Stimulated activated CD8-positive, alpha-beta memory T cell treated with anti-CD3 and anti-CD28 coated beads, Interleukin-7, amount 100 ng/mL, for 1 hour (primary cell): ENCODE results near the gene NINL.

Source experiments
- DNase-seq, 2 donors: peaks; one replicate each; pipeline ENCODE4 v3.0.0-alpha.2; 2020; ENCODE audit warnings: low read depth in 2 of 2

NINL gene

DNA sequence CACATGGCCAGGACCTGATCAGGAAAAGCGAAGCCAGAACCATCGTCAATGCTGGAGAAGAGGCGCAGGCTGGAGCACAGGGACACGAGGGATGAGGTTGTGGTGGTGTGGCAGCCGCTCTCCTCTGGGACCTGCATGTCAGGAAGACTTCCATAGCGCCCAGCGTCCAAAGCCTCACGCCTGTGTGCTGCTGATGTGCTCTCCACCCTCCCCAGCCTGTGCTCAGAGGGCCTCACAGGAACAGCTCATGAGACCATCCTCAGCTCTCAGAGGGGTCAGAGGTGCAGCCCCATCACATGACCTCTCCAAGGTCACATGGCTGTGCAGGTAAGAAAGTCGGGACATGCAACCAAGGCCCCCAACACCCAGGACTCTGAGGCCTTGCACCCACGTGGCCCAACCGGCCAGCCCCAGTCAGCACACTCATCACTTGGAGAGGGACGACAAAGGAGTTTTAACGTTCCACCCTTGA is 84.4 kb downstream of the NINL start:
- DNase-seq: no peak

DNA sequence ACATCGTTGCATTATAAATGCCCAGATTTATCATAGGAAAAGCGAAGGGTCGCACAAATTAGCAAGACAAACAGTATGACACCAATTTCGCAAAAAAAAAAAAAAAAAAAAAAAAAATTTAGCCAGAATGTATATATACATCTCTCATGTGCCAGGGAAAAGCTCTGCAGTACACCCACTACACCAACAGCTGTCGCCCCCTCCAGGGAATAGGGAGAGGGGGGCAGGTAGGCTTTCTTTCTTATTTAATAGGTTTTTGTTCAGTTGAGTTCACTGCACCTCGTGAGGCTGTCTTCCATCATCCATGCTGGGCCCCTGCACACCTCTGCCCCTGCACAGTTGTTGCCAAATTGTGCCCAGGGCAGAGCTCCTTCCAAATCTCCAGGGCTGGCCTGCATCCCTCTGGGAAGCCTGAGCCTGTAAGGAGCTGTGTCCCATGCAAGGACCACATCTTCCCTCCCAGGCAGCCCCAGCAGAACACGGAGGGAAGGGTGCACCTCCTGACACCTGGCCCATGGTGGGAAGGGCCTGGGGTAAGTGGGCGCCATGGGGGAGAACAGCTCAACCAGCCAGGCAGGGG is 85.4 kb downstream of the NINL start:
- DNase-seq: no peak

DNA sequence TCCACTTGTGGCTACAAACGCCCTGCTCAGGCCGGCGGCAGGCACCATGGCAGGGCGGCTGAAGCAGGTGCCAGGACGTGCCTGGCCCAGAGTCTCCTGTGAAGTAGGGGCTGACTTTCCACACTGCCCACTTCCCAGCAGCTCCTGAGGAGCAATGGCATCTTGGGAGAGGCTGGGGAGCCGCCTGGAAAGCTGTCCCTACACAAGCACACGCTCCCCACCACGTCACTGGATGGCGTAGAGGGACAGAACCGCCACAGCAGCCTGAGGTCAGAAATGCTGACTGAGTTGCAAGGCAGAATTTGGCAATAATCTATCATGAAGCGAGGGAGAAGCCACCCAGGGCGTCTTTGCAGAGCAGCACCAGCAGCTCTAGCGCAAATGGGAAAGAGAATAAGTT is 86.3 kb downstream of the NINL start:
- no peak for DNase-seq

DNA sequence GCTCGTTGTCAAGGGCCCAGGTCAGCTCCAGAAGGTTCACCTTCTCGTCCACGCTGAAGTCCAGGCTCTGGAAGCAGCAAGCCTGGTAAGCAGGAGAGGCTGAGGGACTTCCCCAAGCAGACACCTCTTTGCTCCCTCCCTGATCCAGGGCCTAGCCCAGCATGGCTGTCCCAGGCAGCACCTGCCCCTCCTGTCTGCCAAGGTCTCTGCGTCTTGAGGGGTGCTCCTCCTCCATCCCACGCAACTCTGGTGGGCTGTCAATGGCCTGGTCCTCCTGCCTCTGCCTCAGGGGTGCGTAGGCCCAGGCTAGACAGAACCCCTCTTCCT is 87.1 kb downstream of the NINL start:
- no peak for DNase-seq

DNA sequence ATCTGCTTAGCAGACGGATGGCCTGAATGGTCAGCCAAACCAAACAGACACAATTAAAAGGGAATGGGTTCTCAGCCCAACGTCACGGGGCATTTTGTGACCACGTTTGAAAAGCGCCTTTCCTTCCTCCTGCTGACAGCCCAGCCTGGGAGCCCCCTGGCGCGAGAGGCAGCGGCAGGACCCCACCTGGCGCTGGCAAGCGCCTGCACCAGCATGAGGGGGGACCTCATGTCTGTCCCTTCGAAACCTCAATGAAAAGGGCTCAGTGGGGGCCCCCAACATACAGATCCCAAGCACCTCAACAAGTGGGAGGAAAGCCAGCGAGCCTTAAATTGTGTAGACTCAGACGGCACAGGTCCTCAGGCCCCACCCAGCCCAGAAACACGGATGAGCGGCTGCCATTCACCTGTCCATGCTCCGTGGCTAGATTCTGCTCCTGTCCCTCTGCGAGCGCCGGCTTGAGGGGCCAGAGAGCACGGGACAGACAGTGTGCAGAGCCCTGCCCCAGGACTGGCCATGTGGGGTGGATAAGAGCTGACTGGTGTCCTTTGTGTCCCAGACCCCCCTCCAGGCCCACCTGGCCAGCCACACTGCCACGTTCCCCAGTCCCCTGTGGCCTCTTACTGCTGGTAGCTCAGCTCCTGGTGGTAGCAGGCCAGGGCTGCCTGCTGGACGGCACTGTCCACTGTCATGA is 87.6 kb downstream of the NINL start:
- DNase-seq: no peak

DNA sequence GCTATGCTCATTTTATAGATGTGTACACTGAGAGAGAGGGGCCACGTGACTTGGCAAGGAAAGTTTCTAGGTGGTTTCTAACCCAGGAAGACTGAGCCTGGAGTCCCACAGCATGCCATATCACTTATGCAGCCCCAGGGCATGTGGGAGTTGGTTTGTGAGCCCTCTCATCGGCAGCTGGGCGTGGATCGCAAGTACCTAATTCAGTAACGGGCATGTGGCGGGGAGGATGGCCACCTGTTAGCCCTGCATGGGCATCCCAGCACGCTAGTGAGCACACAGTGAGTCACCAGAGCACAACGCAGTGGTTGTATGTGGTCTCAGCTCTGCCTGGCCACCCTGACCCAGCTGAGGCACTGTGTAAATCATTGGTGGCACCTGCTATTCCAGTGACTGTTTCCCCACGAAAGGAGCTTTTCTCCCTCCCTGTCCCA is 88.3 kb downstream of the NINL start:
- DNase-seq: no peak

DNA sequence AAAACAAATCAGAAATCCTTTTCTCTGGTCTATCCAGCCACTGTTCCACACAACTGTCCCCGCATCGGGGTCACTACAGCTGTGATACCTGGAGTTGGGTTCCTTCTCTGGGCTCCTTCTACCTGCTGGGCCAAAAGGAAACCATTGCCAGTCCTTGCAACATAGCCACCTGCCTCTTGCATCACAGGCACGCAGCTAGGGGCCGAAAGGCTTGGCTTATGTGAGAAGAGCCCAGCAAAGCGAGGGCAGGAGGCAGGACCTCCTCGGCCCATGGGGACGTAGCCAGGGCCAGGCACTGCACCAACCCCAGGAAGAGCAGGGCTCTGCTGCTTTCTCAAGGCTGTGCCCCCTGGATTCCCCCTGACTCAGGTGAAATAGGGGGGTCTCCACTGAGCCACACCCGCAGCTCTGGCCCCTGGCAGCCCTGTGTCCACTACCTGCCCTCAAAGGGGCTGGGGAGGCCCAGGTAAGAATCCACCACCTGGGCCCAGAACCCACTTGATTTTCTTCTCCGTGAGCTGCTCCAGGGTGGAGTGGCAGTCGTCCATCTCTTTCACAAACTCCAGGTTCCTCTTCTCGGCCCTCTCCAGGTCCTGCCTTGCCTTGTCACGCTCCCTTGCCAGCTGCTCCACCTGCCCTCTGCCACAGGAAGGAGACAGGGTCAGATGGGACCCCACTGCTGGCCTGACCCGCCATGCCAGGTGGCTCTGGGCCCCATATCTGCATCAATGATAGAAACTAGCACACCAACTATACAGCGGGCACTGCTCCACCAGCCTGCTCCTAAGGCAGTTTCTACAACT is 89.0 kb downstream of the NINL start:
- no peak for DNase-seq

DNA sequence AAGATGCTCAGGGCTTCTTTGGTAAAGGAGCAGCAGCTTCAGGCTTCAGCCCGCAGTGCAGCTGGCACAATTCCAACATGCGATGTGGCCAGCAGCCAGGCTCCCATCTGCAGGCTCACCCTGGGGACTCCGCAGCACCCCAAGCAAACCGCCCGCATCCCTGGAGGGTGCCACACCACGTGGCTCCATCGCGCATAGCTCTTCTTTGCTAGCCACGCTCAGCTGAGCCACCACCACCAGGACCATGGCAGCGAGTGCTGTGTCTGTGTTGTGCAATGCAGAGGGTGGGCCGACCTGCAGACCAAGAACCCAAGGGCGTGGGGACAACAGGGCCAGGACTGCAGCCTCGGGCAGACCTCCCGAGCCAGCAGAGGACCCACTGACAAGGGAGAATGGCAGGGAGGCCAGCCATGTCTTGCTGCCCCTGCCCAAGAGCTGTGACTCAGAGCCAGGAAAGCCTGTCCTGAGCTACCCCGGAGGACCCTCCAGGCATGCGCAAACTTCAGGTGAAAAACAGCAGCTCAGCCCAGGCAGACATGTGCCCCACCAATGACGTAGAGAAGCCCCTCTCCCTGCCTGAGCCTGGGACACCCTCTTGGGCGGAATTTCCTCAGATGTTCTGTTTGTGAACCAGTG is 90.0 kb downstream of the NINL start:
- no peak for DNase-seq

DNA sequence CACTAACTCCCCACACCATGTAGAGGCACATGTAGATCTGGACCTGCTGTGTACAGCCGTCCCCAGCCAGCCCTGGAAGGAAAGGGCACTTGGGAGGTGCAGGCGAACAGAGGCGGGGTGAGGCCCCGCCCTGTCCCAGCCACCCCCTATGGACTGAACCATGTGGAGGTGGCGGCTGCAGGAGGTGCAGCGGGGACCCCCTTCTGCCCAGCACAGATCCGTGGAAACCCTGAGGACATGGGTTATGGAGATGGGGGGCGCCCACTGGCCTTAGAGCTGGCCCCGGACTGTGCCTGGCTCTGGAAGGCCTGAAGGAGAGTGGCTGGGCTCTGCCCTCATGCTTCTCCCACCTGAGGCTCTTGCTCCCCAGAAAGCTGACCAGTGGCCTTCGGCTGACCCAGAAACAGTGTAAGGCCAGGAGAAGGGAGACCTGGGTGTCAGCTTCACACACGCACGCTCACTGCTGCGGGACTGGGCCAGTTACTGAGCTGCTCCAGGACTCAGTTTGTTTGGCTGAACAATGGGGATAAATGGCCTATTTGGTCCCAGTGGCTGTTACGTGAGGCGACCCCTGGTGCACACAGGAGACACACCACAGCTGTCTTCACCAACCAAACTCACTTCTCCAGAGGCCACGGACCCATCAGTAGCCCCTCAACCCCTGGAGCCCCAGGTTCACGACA is 90.7 kb downstream of the NINL start:
- DNase-seq: no peak

DNA sequence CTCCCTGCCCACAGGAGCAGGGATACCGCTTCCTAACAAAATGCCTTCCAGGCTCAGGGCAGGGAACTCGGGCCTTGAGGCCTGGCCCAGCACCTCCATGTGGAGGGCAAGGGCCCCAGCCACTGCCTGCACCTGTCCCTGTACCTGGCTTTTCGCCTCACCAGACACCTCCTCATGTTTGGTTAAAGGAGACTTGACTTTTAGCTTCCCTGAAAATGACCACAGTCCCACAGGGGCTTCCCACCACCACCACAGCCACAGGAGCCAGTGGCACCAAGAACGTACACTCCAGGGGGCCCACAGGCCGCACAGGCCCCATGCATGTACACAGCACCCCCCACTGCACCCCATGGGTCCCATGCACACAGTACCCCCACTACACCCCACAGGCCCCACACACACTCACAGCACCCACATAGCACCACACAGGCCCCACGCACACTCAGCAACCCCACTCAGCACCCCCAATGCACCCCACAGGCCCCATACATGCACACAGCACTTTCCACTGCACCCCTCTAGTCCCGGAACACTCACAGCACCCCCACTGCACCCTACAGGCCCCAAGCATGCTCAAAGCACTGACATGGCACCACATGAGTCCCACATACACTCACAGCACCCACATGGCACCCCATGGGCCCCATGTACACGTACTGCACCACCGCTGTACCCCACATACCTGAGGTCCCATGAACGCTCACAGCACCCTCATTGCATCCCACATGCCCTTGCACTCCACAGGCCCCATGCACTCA is 91.4 kb downstream of the NINL start:
- DNase-seq: no peak

DNA sequence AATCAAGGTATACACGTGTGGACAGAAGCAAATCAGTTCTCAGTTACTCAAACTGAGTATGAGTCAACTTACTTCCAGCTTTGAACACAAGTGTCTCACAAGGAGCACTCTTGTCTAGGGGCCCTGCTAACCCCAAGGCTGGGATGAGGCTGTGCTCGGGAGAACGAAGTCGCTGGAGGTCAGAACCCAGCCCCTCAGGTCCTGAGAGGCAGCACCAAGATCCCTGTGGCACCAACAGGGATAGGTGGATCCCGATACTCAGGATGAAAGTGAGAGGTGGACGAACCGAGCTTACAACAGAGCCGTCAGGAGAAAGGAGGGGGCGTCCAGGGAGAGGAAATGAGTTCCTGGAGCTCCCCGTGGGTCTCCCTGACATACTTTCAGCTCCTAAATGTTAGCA is 92.2 kb downstream of the NINL start:
- DNase-seq: no peak

DNA sequence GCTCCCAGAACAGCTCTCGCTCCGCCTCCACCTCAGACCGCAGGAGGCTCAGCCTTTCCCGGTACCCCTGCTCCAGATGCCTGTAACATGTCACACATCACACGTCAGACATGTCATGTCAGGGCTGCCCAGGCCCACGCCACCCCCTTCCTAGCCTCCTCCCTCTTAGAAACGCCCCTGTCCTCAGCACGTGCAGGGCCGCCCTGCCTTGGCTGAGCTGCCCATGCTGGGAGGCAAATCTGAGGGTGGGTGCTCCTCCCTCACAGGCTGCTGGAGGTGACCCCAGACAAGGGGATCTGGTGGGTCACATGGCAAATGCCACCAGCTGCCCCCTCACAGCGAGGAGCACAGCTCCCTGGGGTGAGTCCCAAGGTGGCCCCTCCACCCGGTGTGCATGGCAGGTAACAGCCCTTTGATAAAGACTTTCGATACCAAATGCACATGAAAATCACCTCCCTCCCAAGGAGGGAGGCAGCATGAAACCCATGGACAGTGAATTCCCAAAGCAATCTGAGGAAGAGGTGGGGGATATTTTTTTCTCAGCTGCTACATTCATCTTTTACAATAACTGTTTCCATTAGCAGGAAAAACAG is 93.8 kb downstream of the NINL start:
- no peak for DNase-seq

DNA sequence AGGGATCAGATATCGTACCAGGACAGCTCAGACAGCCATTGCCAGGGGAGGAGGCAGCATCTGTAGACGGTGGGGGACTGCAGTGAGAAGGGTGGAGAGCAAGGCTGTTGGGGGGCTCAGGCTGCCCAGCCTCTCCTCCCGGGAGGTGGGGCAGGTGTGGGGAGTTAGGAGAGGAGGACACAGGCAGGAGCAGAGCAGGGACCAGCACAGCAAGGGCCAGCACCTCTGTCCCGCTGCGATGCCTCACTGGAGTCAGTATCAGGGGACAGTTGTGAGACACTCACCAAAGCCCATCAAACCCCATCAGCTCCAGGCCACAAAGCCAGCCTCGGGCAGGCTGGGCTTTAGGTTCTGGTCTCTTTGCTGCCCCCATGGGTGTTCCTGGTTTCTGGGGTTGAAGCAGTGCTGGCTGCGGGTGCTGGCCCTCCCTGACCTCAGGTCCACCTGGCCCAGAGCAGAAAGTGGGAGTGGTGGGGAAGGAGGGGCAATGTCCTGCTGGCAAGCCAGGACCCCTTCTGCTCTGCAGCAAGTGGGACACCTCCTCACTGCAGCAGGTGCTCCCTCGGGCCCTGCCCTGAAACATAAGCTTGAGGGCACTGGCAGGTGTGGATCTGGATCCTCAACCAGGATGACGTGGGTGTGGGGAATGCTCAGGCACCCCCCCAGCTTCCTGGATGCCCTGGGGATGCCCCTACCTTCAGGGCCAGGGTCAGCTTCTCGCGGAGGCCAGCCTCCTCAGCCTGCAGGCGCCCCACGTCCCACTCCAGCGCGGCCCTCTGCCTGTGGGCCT is 94.5 kb downstream of the NINL start:
- no peak for DNase-seq

DNA sequence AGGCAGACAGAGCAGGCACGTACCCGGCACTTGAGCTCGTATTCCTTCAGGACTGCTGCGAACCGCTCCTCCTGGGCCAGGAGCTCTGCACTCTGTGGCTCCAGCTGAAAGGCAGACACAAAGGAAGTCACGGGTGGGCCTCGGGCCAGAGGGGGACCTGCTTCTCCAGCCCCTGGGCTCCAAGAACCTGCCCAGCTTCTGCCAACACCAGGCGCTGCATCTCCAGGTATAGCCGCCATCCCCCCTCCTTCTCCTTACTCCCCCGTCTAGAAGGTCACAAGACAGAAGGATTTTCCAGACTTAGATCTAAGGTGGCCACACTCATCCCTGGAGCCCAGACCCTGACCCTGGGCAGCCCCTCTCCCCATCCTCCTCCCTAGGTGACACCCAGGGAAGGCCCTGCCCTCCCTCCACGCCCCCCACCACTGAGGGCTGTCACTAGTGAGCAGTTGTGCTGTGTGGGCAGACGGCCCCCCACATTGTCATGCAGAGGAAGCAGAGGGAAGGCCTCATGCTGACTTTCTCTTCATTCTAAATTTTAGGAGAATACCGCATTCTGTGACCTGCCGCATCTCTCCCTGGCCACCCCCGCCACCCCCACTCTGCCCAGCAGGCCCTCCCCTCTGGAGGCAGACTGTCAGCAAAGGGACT is 96.0 kb downstream of the NINL start:
- DNase-seq: no peak

DNA sequence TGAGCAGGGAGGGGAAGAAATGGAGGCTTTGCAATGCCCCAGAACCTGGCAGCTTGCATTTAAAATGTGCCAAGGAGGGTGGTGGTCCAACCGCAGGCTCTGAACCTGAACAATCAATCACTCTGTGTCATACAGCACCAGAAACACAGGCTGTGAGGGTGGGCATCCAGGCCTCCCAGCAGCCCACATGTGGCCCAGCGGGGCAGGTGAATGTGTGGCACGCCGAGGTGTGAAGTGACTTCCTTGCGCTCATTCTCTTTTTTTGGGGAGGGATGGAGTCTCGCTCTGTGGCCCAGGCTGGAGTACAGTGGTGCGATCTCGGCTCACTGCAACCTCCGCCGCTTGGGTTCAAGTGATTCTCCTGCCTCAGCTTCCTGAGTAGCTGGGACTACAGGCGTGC is 97.4 kb downstream of the NINL start:
- DNase-seq: no peak

DNA sequence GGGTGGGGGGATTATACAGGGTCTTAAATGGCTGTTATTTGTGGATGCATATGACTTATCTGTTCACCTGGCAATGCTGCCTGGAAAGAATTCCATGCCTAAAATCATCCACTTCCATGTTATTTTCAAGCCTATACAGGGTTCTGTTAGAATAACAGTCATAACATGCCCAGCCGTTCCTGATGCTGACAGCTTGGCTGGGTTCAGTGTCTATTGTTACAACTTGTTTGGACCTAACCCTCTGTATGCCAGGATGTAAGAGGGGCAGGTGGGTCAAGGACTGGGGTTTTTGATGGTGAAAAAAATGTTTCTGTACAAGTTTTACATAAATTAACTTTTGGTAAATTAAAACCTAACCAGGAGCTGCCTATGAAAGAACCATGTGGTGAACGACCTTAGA is 98.0 kb downstream of the NINL start:
- DNase-seq: no peak

DNA sequence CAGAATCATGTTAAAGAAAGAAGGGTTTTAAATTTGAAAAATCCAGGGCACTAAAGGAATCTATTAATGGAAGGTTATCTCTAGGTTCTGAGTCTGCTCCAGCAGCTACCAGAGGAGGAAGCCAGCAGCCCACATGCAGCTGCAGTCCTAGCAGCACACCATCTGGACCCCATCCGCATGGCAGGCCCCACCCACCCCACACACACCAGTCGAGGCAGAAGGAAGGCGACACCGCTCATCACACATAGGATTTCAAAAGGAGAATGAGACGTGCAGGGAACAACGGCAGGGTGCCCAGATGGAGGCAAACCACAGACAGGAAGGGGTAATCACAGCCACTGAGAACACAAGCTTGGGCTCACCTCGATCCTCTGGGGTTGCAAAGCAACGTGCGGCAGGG is 99.0 kb downstream of the NINL start:
- DNase-seq: no peak

DNA sequence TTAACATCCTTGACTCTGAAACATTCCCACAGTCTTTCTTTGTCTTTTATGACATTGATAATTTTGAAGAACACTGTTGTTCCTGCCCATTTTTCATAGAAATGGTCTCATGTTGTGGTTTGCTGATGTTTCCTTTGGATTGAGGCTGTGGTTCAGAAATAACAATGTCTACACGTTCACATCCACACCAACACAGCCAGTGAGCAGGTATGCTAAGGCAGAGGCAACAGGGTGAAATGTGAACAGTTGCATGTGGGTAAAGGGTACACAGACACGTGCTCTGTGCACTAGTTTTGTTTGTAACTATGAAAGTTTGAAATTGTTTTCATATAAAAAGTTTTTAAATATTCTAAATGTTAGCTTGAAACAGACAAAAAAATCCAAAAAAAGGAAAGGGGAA is 99.5 kb downstream of the NINL start:
- no peak for DNase-seq

DNA sequence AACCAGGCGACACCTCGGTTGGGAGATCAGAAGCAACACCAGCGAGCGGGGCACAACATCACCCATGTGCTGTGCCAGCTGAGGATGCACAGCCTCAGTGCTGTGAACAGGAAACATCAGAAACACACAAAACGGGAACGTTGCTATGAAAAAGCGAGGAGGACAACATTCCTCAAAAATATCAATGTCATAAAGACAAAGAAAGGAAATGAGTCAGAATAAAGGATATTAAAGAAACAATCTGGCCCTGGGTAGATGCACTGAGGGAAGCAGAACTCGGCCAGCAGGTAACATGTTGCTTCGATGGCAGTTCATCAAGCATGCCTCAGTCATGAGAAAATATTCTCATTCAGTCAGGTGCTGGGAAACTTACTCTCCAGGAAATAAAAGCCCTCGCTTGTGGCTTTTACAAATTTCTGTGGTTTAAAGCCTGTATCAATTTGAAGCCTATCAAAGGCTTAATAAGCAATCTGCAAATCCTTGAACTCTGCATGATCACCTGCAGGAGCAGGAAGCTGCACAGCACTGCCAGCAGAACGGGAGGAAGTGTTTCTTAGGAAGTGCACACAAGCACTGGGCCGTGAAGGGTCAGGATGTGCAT is 100.3 kb downstream of the NINL start:
- no peak for DNase-seq
